ENCODE measurements around the gene UTP25.
"Not testable (repeated sequence)": the region's sequence is repeated elsewhere in the genome, so short reads cannot be mapped to it uniquely, and the experiment has no call there.

UTP25 gene

GRCh38 chr1:209899948-209900347, 72.2 kb downstream of the UTP25 start:
- peak; percentile 39 for TF ChIP-seq CTCF (IDR thresholded peaks at IDR 0.05; ENCODE audit: low read depth, low read length)
- DNase-seq (ENCODE audit: low read depth, low spot score): no peak
- H3K4me3 ChIP-seq (ENCODE audit: low read depth, low read length): no peak overlapping the region
- in situ Hi-C loops (cut with HindIII; ENCODE audit: low sequenced_read_pairs): no loop called here

GRCh38 chr1:209900734-209901133, 73.0 kb downstream of the UTP25 start:
- H3K4me3 ChIP-seq (ENCODE audit: low read depth, low read length): no peak overlapping the region
- DNase-seq (ENCODE audit: low read depth, low spot score): peak; percentile 69
- in situ Hi-C loops (cut with HindIII; ENCODE audit: low sequenced_read_pairs): no loop called here
- TF ChIP-seq CTCF (IDR thresholded peaks at IDR 0.05; ENCODE audit: low read depth, low read length): no peak

GRCh38 chr1:209901211-209901610, 73.4 kb downstream of the UTP25 start:
- no peak for DNase-seq (ENCODE audit: low read depth, low spot score)
- no peak for TF ChIP-seq CTCF (IDR thresholded peaks at IDR 0.05; ENCODE audit: low read depth, low read length)
- in situ Hi-C loops (cut with HindIII; ENCODE audit: low sequenced_read_pairs): no loop called here
- no peak overlapping the region for H3K4me3 ChIP-seq (ENCODE audit: low read depth, low read length)

GRCh38 chr1:209904774-209905173, 77.0 kb downstream of the UTP25 start:
- DNase-seq (ENCODE audit: low read depth, low spot score): not testable (repeated sequence)

More at GRCh38 chr1:209904774-209905173, 77.0 kb downstream of the UTP25 start:
- in situ Hi-C loops (cut with HindIII; ENCODE audit: low sequenced_read_pairs); H3K4me3 ChIP-seq (ENCODE audit: low read depth, low read length): not testable (repeated sequence)
